Left ventricle myocardium inferior (tissue), 1 donor: ENCODE results near the gene GPRIN1. TPM values are rescaled to one million over a fixed set of nuclear protein-coding genes. Genes with fewer than 3 reads are reported as not detected.
"Not testable (repeated sequence)": the region's sequence is repeated elsewhere in the genome, so short reads cannot be mapped to it uniquely, and the experiment has no call there.

Source experiments
- DNase-seq: peaks from one replicate; pipeline ENCODE4 v3.0.0-alpha.2; 2020
- H3K27ac ChIP-seq: fragments of 200-600 bp; replicated peaks from 2 replicates; pipeline ENCODE4 v1.8.0; 2021
- H3K27me3 ChIP-seq: fragments of 200-600 bp; 2 replicates; pipeline ENCODE4 v1.8.0; 2021; ENCODE audit warnings: low read depth
- H3K36me3 ChIP-seq: fragments of 200-600 bp; 2 replicates; pipeline ENCODE4 v1.8.0; 2021
- H3K4me1 ChIP-seq: fragments of 200-600 bp; 2 replicates; pipeline ENCODE4 v1.8.0; 2021
- H3K4me3 ChIP-seq: fragments of 200-600 bp; 2 replicates; pipeline ENCODE4 v1.8.0; 2021; ENCODE audit warnings: mild to moderate bottlenecking, moderate library complexity
- H3K9me3 ChIP-seq: fragments of 200-600 bp; replicated peaks from 2 replicates; pipeline ENCODE4 v1.8.0; 2021
- intact Hi-C: fragments of 100-400 bp; cut with micrococcal nuclease; formaldehyde crosslinking; loops from one replicate; pipeline ENCODE4 v1.11.0; 2022
- total RNA-seq: library from RNA; stranded (reverse); fragmentation: NEBNext Ultra II Directional; extraction: Animal tissue kit (Norgen Biotek cat#: 25700); gene quantifications from one replicate; pipeline ENCODE4 v1.2.1, GENCODE V29; 2021
- TF ChIP-seq, protein P1 (sequence below): fragments of 200-600 bp; IDR thresholded peaks from 2 replicates; pipeline ENCODE4 v1.8.0; 2021; ENCODE audit warnings: antibody characterized with exemption, mild to moderate bottlenecking, borderline replicate concordance
- donor health status: DM: no; HTN: yes; CAD: no; lungs with severe emphysema.

GPRIN1 gene
- total RNA-seq, 1 donor from 2014 or later, result 0.58 TPM

DNA sequence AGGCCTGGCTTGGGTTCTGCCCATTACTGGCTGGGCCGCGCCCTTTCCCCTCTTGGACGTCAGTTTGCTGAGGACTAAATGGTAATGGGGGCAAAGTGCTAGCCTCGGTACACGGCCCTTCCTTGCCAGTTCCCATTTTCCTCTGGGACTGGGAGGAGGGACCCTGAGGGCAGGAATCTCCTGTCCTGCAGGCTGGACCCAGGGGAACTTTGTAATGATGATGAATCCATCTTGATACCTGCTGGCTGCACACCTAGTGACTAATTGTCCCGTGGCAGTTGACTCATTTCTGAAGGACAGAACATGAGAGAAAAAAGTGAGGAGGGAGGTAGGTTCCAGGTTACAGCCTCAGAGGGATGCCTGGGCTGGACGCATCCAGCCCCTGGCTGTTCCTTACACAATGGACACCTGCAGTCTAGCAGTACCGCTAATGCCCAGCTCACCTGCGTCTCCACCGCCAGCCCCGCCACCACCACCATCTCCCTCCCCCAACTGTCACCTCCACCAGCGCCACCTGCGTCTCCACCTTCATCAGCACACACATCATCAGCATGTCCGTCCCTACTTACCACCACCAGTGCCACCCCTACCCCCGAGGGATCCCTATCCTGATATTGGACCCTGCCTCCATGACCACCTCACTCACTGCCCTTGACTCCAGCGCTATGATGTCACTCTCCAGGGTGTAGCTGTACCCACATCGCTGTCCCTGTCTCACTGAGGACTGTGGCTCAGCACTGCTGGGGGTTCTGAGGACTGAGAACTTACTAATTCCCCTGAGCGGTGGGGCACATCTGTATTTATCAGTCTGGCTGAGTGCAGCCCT is 56.5 kb downstream of the GPRIN1 start:
- H3K9me3 ChIP-seq, result no peaks in the 10 kb centered on the region
- intact Hi-C loops, result no loop called here
- no peaks in the 10 kb centered on the region for H3K4me1 ChIP-seq
- TF ChIP-seq, protein P1, sequence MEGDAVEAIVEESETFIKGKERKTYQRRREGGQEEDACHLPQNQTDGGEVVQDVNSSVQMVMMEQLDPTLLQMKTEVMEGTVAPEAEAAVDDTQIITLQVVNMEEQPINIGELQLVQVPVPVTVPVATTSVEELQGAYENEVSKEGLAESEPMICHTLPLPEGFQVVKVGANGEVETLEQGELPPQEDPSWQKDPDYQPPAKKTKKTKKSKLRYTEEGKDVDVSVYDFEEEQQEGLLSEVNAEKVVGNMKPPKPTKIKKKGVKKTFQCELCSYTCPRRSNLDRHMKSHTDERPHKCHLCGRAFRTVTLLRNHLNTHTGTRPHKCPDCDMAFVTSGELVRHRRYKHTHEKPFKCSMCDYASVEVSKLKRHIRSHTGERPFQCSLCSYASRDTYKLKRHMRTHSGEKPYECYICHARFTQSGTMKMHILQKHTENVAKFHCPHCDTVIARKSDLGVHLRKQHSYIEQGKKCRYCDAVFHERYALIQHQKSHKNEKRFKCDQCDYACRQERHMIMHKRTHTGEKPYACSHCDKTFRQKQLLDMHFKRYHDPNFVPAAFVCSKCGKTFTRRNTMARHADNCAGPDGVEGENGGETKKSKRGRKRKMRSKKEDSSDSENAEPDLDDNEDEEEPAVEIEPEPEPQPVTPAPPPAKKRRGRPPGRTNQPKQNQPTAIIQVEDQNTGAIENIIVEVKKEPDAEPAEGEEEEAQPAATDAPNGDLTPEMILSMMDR, result no peak
- H3K36me3 ChIP-seq, result no peaks in the 10 kb centered on the region
- no peak overlapping the region for H3K27ac ChIP-seq
- DNase-seq, result no peak
- no peak overlapping the region for H3K4me3 ChIP-seq
- H3K27me3 ChIP-seq, result peaks cover 41% of the 10 kb centered on the region

DNA sequence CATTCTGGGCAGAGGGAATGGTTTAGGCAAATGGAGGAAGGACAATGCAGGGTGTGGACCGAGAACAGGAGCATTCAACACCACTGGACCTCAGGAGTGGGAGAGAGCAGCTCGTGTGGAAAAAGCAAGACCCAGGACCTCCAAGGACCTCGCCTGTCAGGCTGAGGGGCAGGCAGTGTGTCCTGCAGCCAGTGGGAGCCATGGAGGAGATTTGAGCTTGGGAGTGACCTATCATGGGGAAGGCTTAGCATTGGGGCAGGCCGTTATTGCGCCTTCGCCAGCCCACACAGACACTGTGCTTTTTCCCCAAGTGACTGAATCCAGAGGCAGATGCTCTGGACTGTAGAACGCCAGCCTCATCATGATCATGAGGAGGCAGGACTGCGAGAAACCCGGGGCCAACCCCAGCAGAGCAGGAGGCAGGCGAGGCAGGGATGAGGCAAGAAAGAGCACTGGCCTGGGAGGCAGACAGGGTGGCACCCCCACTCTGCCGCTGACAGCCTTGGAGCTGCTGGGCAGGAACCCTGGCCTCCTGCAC is 57.6 kb downstream of the GPRIN1 start:
- H3K36me3 ChIP-seq, result no peaks in the 10 kb centered on the region
- no peak for DNase-seq
- peaks cover 41% of the 10 kb centered on the region for H3K27me3 ChIP-seq
- peaks cover 9% of the 10 kb centered on the region for H3K4me1 ChIP-seq
- H3K9me3 ChIP-seq, result no peaks in the 10 kb centered on the region
- TF ChIP-seq, protein P1, result no peak
- no peak overlapping the region for H3K4me3 ChIP-seq
- intact Hi-C loops, result no loop called here
- no peak overlapping the region for H3K27ac ChIP-seq

DNA sequence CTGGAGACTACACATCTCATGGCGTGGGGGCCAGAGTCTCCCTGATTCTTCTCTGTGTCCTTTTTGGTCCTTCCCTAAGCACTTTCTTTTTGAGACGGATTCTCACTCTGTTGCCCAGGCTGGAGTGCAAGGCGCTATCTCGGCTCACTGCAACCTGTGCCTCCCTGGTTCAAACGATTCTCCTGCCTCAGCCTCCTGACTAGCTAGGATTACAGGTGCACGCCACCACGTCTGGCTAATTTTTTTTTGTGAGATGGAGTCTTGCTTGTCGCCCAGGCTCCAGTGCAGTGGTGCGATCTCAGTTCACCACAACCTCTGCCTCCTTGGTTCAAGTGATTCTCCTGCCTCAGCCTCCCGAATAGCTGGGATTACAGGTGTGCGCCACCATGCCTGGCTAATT is 59.0 kb downstream of the GPRIN1 start:
- DNase-seq, H3K36me3 ChIP-seq, H3K27ac ChIP-seq, H3K9me3 ChIP-seq, H3K4me1 ChIP-seq, H3K4me3 ChIP-seq, intact Hi-C loops: not testable (repeated sequence)
- H3K27me3 ChIP-seq, result peaks cover 41% of the 10 kb centered on the region

DNA sequence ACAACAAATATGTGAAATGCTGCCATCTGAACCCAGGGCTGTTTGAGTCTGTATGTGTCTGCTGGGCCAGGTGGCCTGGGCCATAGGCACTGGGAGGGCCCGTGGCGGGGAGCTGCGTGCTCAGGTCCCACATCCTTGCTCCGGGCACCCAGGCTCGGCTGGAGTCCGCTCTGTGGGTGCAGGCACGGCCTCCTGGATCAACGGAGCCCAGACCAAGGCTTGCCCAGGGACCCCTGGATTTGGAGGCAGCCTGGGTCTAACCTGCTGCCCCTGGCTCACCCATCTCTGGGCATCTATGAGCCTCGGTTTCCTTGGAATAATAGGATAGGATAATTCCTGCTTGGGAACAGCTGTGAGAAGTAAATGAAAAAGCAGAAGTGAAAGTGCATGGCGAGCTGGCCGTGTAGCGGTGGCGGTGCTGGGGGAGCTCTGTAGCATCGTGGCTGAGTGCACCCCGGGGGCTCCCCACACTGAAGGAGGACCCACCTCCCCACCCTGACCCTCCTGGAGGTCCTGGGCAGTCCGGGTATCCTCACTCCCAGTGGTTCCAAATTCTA is 59.6 kb downstream of the GPRIN1 start:
- no peak for DNase-seq
- Histone ChIP-seq H3K27me3 (peaks cover 41% of the 10 kb centered on the region), H3K27ac (no peak overlapping the region), H3K4me1 (peaks cover 11% of the 10 kb centered on the region), H3K36me3 (no peaks in the 10 kb centered on the region), H3K9me3 (no peaks in the 10 kb centered on the region), H3K4me3 (no peak overlapping the region)
- TF ChIP-seq, protein P1, result no peak
- intact Hi-C loops, result no loop called here

DNA sequence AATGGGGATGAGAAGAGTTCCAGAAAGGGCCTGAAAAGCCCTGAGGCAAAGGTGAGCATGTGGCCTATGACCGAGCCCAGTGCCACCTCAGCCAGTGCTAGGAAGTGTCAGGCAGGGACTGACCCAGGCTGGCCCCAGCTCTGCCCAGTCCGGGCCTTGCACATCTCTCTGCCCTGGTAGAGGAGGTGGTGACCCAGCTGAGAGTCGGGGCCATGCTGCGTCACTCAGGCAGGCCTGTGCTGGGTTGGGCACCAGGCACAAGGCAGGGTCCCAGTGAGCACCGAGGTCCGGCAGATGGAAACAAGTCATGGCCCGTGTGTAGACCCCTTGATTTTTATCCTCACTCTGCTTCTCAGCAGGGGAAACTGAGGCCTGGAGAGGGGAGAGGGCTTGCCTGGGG is 60.1 kb downstream of the GPRIN1 start:
- peaks cover 16% of the 10 kb centered on the region for H3K4me1 ChIP-seq
- TF ChIP-seq, protein P1, result no peak
- no peak overlapping the region for H3K4me3 ChIP-seq
- H3K9me3 ChIP-seq, result no peaks in the 10 kb centered on the region
- DNase-seq, result no peak
- no peaks in the 10 kb centered on the region for H3K36me3 ChIP-seq
- intact Hi-C loops, result no loop called here
- peaks cover 41% of the 10 kb centered on the region for H3K27me3 ChIP-seq
- H3K27ac ChIP-seq, result no peak overlapping the region

DNA sequence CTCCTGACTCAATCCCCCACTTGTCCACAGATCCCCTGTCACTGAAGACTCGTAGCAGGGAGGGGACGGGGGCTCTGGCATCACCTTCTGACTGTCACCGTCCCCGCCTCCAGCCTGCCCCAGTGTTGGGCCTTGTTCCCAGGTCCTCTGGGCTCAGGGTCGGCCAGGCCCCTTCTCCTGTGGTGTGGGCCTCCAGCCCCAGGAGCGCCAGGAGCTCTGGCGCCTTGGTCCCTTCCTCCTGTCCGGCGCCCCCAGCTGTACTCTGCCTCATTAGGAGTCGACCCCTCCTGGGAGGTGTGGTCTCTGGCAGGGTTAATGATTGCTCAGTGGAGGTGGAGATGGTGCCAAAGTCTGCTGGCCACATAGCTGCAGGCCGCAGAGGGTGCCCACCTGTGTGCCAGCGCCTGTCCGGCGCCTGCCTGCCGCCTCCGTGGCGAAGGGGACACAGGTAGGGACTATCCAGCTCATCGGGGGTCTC is 61.0 kb downstream of the GPRIN1 start, which contains the start of gene CDHR2:
TSS of gene CDHR2 (plus strand) at position 376 of the 478 bp plus-strand sequence. CDS start 16,011 bp downstream, outside the sequence.
- Histone ChIP-seq H3K27me3 (peaks cover 39% of the 10 kb centered on the region), H3K4me3 (no peak within 1 kb of the TSS), H3K27ac (no peak within 1 kb of the TSS), H3K9me3 (no peaks in the 10 kb centered on the region), H3K4me1 (peaks cover 23% of the 10 kb centered on the region), H3K36me3 (no peaks in the 10 kb centered on the region)
- TF ChIP-seq, protein P1, result no peak
- intact Hi-C loops, result no loop called here
- DNase-seq, result no peak
